H1 (cell line): ENCODE results near the gene PLCB4. TPM values are rescaled to one million over a fixed set of nuclear protein-coding genes. Genes with fewer than 3 reads are reported as not detected.

Experiments used
- CTCF ChIA-PET: fragments of 300-600 bp; sonication (Branson Sonifier 250); formaldehyde crosslinking; loops from one replicate; lab custom pipeline; 2021; ENCODE audit not compliant: partially characterized antibody; lab: Charles Lee
- POLR2A ChIA-PET: fragments of 300-600 bp; sonication (Branson Sonifier 250); formaldehyde crosslinking; loops from one replicate; lab custom pipeline; 2021; ENCODE audit warnings: inconsistent platforms; ENCODE audit not compliant: partially characterized antibody; lab: Charles Lee
- DNase-seq, 2 experiments: peaks; one replicate each; pipeline versions ENCODE4 v3.0.0 to v3.0.0-alpha.2; 2010 to 2022; ENCODE audit warnings: low spot score in 2 of 2, low read depth in 1 of 2, mixed read lengths in 1 of 2
- FAIRE-seq: peaks from 2 replicates; lab custom pipeline; 2011; peaks lifted over from hg19 to GRCh38; lab: Jason Lieb, UNC
- H2AFZ ChIP-seq: 2 replicates; pipeline ENCODE4 v1.8.1; 2012; ENCODE audit warnings: low read length, inconsistent platforms
- H2AK5ac ChIP-seq: 2 replicates; pipeline ENCODE4 v1.6.1; 2013; ENCODE audit warnings: low read depth, low read length
- H2BK120ac ChIP-seq: replicated peaks from 2 replicates; pipeline ENCODE3; 2013; ENCODE audit warnings: low read depth, low read length, inconsistent platforms
- H2BK12ac ChIP-seq: 2 replicates; pipeline ENCODE4 v1.6.1; 2013; ENCODE audit warnings: low read depth, low read length
- H2BK15ac ChIP-seq: 2 replicates; pipeline ENCODE4 v1.6.1; 2013; ENCODE audit warnings: low read length
- H2BK20ac ChIP-seq: 2 replicates; pipeline ENCODE4 v1.6.1; 2013; ENCODE audit warnings: low read length
- H2BK5ac ChIP-seq: 2 replicates; pipeline ENCODE4 v1.6.1; 2013; ENCODE audit warnings: low read depth, low read length
- H3K14ac ChIP-seq: 2 replicates; pipeline ENCODE4 v1.6.1; 2013; ENCODE audit warnings: inconsistent platforms; ENCODE audit not compliant: insufficient read length
- H3K18ac ChIP-seq: 2 replicates; pipeline ENCODE4 v1.6.1; 2013; ENCODE audit warnings: low read length; ENCODE audit errors: extremely low read depth
- H3K23ac ChIP-seq: 2 replicates; pipeline ENCODE4 v1.6.1; 2013; ENCODE audit warnings: inconsistent platforms; ENCODE audit not compliant: insufficient read length
- H3K23me2 ChIP-seq: 2 replicates; pipeline ENCODE4 v1.6.1; 2013; ENCODE audit warnings: low read depth, low read length
- H3K27ac ChIP-seq: 2 replicates; pipeline ENCODE4 v1.6.1; 2011; ENCODE audit warnings: low read depth, low read length, inconsistent platforms
- H3K27me3 ChIP-seq, 4 experiments: replicated peaks in 1 of 4; 1 replicate in 1 of 4; 2 replicates in 3 of 4; pipeline versions ENCODE4 v1.6.1 to v1.8.1; 2011 to 2013; ENCODE audit warnings: low read length in 3 of 4, mild to moderate bottlenecking in 3 of 4, inconsistent platforms in 2 of 4, mixed read lengths in 2 of 4, moderate library complexity in 1 of 4; ENCODE audit not compliant: control insufficient read depth in 3 of 4, insufficient read depth in 3 of 4; ENCODE audit errors: extremely low read depth in 1 of 4
- H3K36me3 ChIP-seq, 4 experiments: 2 replicates each; pipeline versions ENCODE4 v1.6.1 to v1.8.1; 2011 to 2013; ENCODE audit warnings: mild to moderate bottlenecking in 4 of 4, low read length in 3 of 4, moderate library complexity in 2 of 4, control low read depth in 1 of 4, inconsistent platforms in 1 of 4; ENCODE audit not compliant: insufficient read depth in 4 of 4, control insufficient read depth in 2 of 4
- H3K4ac ChIP-seq: replicated peaks from 2 replicates; pipeline ENCODE3; 2013; ENCODE audit warnings: low read length, low read depth, mixed read lengths, inconsistent platforms; ENCODE audit not compliant: insufficient read length
- H3K4me1 ChIP-seq, 4 experiments: replicated peaks in 1 of 4; 1 replicate in 1 of 4; 2 replicates in 3 of 4; pipeline versions ENCODE4 v1.6.1 to v1.8.1; 2011 to 2013; ENCODE audit warnings: low read length in 3 of 4, inconsistent platforms in 2 of 4, mixed read lengths in 1 of 4; ENCODE audit not compliant: insufficient read depth in 4 of 4, control insufficient read depth in 3 of 4
- H3K4me2 ChIP-seq, 2 experiments: 2 replicates each; pipeline versions ENCODE4 v1.6.1 to v1.8.1; 2011 to 2013; ENCODE audit warnings: low read depth in 2 of 2, low read length in 2 of 2, control low read depth in 1 of 2, inconsistent platforms in 1 of 2, mild to moderate bottlenecking in 1 of 2; ENCODE audit not compliant: insufficient read depth in 1 of 2
- H3K4me3 ChIP-seq, 4 experiments: fragments of 200-600, 300-600 bp in 1 of 4; sonication (generic), shearing (Covaris generic), sonication (Bioruptor Twin) in 1 of 4; 2 replicates each; pipeline versions ENCODE4 v1.5.1 to v1.8.1; 2011 to 2016; ENCODE audit warnings: low read length in 4 of 4, low read depth in 3 of 4, control low read depth in 2 of 4, inconsistent platforms in 2 of 4, mild to moderate bottlenecking in 2 of 4, mixed read lengths in 1 of 4, moderate library complexity in 1 of 4; ENCODE audit not compliant: insufficient read depth in 2 of 4; ENCODE audit errors: extremely low read depth in 1 of 4
- H3K56ac ChIP-seq: replicated peaks from 2 replicates; pipeline ENCODE3; 2013; ENCODE audit warnings: low read depth, mild to moderate bottlenecking, mixed read lengths, low read length, inconsistent platforms; ENCODE audit not compliant: insufficient read length
- H3K79me1 ChIP-seq: 2 replicates; pipeline ENCODE4 v1.6.1; 2013; ENCODE audit warnings: low read depth, low read length, control low read depth
- H3K79me2 ChIP-seq, 2 experiments: 2 replicates each; pipeline versions ENCODE4 v1.6.1 to v1.8.1; 2012 to 2013; ENCODE audit warnings: low read length in 2 of 2, mild to moderate bottlenecking in 2 of 2, inconsistent platforms in 1 of 2; ENCODE audit not compliant: insufficient read depth in 2 of 2, control insufficient read depth in 1 of 2
- H3K9ac ChIP-seq, 4 experiments: replicated peaks in 1 of 4; 1 replicate in 1 of 4; 2 replicates in 3 of 4; pipeline versions ENCODE4 v1.6.1 to v1.8.1; 2011 to 2013; ENCODE audit warnings: low read depth in 3 of 4, low read length in 3 of 4, control low read depth in 2 of 4, mild to moderate bottlenecking in 2 of 4, moderate library complexity in 2 of 4, inconsistent platforms in 1 of 4; ENCODE audit errors: extremely low read depth in 1 of 4
- H3K9me3 ChIP-seq, 2 experiments: 2 replicates each; pipeline versions ENCODE4 v1.6.1 to v1.8.1; 2012 to 2013; ENCODE audit warnings: mild to moderate bottlenecking in 2 of 2, moderate library complexity in 2 of 2, control low read depth in 1 of 2, inconsistent platforms in 1 of 2, low read depth in 1 of 2, low read length in 1 of 2, mixed read lengths in 1 of 2; ENCODE audit not compliant: insufficient read depth in 2 of 2
- H4K20me1 ChIP-seq, 2 experiments: replicated peaks in 1 of 2; 2 replicates each; pipeline versions ENCODE3 to v1.8.1; 2011 to 2013; ENCODE audit warnings: inconsistent platforms in 2 of 2, low read length in 2 of 2, mild to moderate bottlenecking in 1 of 2; ENCODE audit not compliant: insufficient read depth in 2 of 2, control insufficient read depth in 1 of 2
- H4K5ac ChIP-seq: 2 replicates; pipeline ENCODE4 v1.6.1; 2013; ENCODE audit warnings: low read length, low read depth, mixed read lengths, inconsistent platforms; ENCODE audit not compliant: insufficient read length
- H4K8ac ChIP-seq: 2 replicates; pipeline ENCODE4 v1.8.0; 2013; ENCODE audit warnings: mild to moderate bottlenecking, moderate library complexity, low read length, inconsistent platforms; ENCODE audit not compliant: insufficient read depth; ENCODE audit errors: extremely low read depth
- H4K91ac ChIP-seq: replicated peaks from 2 replicates; pipeline ENCODE3; 2013; ENCODE audit warnings: low read length, mixed read lengths, inconsistent platforms; ENCODE audit not compliant: insufficient read length
- CHD2 ChIP-seq: IDR thresholded peaks from 2 replicates; pipeline ENCODE4 v1.6.1; 2012; ENCODE audit warnings: low read length, improper control_type of control experiment
- EZH2 ChIP-seq: fragments of 200-600 bp; sonication (generic); IDR thresholded peaks from 2 replicates; pipeline ENCODE4 v1.7.1; 2012; ENCODE audit warnings: low read depth, mild to moderate bottlenecking, moderate library complexity, low read length, inconsistent platforms; ENCODE audit not compliant: severe bottlenecking
- GABPA ChIP-seq: IDR thresholded peaks from 2 replicates; pipeline ENCODE4 v1.6.1; 2011; ENCODE audit warnings: mild to moderate bottlenecking, low read length, moderate library complexity, borderline replicate concordance; ENCODE audit not compliant: insufficient read depth
- KDM4A ChIP-seq: IDR thresholded peaks from one replicate; pipeline ENCODE4 v1.7.1; 2012; ENCODE audit warnings: low read depth, mild to moderate bottlenecking, moderate library complexity, low read length, inconsistent platforms; ENCODE audit not compliant: severe bottlenecking
- POU5F1 ChIP-seq: IDR thresholded peaks from 2 replicates; pipeline ENCODE4 v1.6.1; 2011; ENCODE audit warnings: low read depth, mild to moderate bottlenecking, low read length, moderate library complexity
- RXRA ChIP-seq: IDR thresholded peaks from 2 replicates; pipeline ENCODE4 v1.6.1; 2011; ENCODE audit warnings: low read depth, mild to moderate bottlenecking, low read length, moderate library complexity; ENCODE audit not compliant: insufficient read depth
- YY1 ChIP-seq: IDR thresholded peaks from 2 replicates; pipeline ENCODE4 v1.6.1; 2011; ENCODE audit warnings: low read depth, mild to moderate bottlenecking, low read length
- WGBS, 2 experiments: shearing (Covaris generic) in 1 of 2; methylation state at CpG; one replicate each; pipeline versions ENCODE4 v1.1.6 to v1.1.7; 2013 to 2015; ENCODE audit warnings: low lambda C conversion rate in 2 of 2, mixed read lengths in 2 of 2, inconsistent platforms in 1 of 2, low coverage in 1 of 2, missing lambda C conversion rate in 1 of 2; ENCODE audit not compliant: insufficient replicate concordance in 2 of 2, insufficient coverage in 1 of 2, insufficient read length in 1 of 2; ENCODE audit errors: extremely low coverage in 1 of 2, missing lambda C conversion rate in 1 of 2; 5-methylcytosine and 5-hydroxymethylcytosine counted together
- polyA plus RNA-seq, 7 experiments: library from polyadenylated mRNA; depleted of rRNA in 3 of 7; stranded (reverse) in 5 of 7; unstranded in 2 of 7; fragments of >200 nt in 5 of 7; fragments of 200-250 nt in 2 of 7; gene quantifications; 1 replicate in 5 of 7; 2 replicates in 1 of 7; 4 replicates in 1 of 7; pipeline versions ENCODE4 v1.2.1 to v1.2.3, GENCODE V29; 2011 to 2013; ENCODE audit warnings: missing spikeins in 2 of 7, mixed read lengths in 2 of 7
- total RNA-seq: library from RNA; stranded (reverse); fragmentation: NEBNext Ultra II Directional; extraction: Animal tissue kit (Norgen Biotek cat#: 25700); gene quantifications from 2 replicates; pipeline ENCODE4 v1.2.1, GENCODE V29; 2021

The PLCB4 gene
- total and polyA plus RNA-seq, 2 of the 8 experiments (the other 6 are each of a cell fraction or from before 2014, with no cell fraction given): 3.2 to 14.1 TPM

DNA sequence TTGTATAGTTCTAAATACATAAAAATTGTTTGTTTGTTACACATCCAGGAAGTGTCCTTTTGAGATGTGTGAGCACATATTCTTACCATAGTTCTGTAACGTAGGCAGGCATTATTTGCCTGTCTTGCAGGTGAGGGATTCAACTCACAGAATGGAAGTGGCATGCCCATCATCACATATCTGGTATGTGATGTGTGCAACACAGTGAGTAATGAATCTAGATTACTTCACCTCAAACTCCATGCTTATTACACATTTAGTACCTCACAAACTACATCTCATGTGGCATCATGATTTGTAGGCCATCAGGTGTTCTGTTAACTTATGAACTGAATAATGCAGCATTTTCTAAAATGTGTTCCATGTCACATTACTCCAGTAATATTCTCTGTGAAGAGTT is 181.6 kb downstream of the PLCB4 start:
- DNase-seq: no peak
- H4K91ac ChIP-seq: no peak overlapping the region
- no peak overlapping the region for H3K56ac ChIP-seq
- ChIA-PET POLR2A (no interaction called here), CTCF (no interaction called here)
- no peak overlapping the region for H3K27ac ChIP-seq
- H3K79me1 ChIP-seq: no peaks in the 10 kb centered on the region; the same call in 1 of the 2 replicates
- no peak overlapping the region for H3K14ac ChIP-seq
- no peak overlapping the region for H3K23ac ChIP-seq
- no peak overlapping the region for H2BK15ac ChIP-seq
- H2BK120ac ChIP-seq: no peak overlapping the region
- no peak overlapping the region for H2BK20ac ChIP-seq
- no peak overlapping the region for H2AFZ ChIP-seq
- no peak overlapping the region for H2BK12ac ChIP-seq
- no peaks in the 10 kb centered on the region for H3K36me3 ChIP-seq
- no peaks in the 10 kb centered on the region for H3K9me3 ChIP-seq
- no peak overlapping the region for H3K4me3 ChIP-seq
- no peaks in the 10 kb centered on the region for H3K79me2 ChIP-seq
- no peak for FAIRE-seq
- no peaks in the 10 kb centered on the region for H4K20me1 ChIP-seq
- H4K5ac ChIP-seq: no peak overlapping the region
- TF ChIP-seq GABPA: no peak
- no peak for TF ChIP-seq EZH2
- TF ChIP-seq YY1: no peak
- TF ChIP-seq RXRA: no peak
- no peak for TF ChIP-seq CHD2
- TF ChIP-seq KDM4A: no peak
- TF ChIP-seq POU5F1: no peak
- TF ChIP-seq, all 59 proteins: peak for 0
- H3K9ac ChIP-seq: no peak overlapping the region
- H3K4me1 ChIP-seq: no peaks in the 10 kb centered on the region
- no peak overlapping the region for H3K4me2 ChIP-seq
- H3K27me3 ChIP-seq: no peaks in the 10 kb centered on the region
- H3K18ac ChIP-seq: no peak overlapping the region
- H2AK5ac ChIP-seq: no peak overlapping the region
- no peak overlapping the region for H2BK5ac ChIP-seq
- WGBS, 2 experiments: 84% methylated on average over 1 of the region's 1 CpG; no CpG with 5 or more reads in 1 of the 2 experiments
- H4K8ac ChIP-seq: no peak overlapping the region
- H3K23me2 ChIP-seq: no peaks in the 10 kb centered on the region
- no peak overlapping the region for H3K4ac ChIP-seq
